GM12872 (cell line): ENCODE results near the gene C10orf71.

ENCODE experiments used
- TF ChIP-seq, protein P1 (sequence below): IDR thresholded peaks from 3 replicates; pipeline ENCODE4 v1.5.1; 2011; ENCODE audit warnings: low read depth, mild to moderate bottlenecking, low read length, moderate library complexity; ENCODE audit not compliant: insufficient read depth

Gene C10orf71

DNA sequence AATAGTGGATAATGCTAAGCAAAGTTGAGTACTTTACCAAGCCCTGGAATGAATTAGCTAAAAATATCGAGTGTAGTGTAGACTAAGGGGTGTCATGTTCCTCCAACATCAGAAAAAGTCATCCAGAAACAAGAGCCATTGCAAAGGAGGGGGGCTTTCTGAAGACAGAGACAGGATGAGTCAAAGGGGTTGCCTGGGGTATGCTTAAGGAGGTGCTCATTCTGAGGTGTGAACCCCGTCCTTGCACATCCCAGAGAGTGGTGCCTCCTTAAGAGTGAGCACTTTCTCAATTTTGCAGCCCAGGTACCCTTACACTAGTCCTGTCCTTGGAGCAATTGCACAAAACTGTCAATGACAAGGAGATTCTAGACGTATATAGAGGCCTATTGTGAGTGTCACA is 43.1 kb upstream of the C10orf71 start:
- TF ChIP-seq, protein P1, sequence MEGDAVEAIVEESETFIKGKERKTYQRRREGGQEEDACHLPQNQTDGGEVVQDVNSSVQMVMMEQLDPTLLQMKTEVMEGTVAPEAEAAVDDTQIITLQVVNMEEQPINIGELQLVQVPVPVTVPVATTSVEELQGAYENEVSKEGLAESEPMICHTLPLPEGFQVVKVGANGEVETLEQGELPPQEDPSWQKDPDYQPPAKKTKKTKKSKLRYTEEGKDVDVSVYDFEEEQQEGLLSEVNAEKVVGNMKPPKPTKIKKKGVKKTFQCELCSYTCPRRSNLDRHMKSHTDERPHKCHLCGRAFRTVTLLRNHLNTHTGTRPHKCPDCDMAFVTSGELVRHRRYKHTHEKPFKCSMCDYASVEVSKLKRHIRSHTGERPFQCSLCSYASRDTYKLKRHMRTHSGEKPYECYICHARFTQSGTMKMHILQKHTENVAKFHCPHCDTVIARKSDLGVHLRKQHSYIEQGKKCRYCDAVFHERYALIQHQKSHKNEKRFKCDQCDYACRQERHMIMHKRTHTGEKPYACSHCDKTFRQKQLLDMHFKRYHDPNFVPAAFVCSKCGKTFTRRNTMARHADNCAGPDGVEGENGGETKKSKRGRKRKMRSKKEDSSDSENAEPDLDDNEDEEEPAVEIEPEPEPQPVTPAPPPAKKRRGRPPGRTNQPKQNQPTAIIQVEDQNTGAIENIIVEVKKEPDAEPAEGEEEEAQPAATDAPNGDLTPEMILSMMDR: no peak

DNA sequence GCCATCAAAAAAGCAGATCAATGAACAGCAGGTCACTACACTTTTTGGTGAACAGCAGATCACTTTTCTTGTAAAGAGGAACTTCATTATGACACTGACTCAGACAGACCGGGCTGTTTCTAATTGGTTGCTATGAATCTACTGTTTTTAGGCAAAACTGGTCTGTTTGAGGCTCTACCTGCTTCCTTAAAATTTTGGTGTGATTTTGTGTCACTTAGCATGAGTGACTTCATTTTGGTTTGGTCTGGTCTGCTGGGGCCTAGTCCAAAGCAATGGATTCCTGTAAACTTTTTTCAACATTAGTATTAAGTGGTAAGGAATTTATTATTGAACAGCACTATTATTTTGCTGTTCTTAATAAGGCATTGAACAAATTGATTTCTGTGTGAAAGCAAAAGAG is 41.8 kb upstream of the C10orf71 start:
- TF ChIP-seq, protein P1: no peak

DNA sequence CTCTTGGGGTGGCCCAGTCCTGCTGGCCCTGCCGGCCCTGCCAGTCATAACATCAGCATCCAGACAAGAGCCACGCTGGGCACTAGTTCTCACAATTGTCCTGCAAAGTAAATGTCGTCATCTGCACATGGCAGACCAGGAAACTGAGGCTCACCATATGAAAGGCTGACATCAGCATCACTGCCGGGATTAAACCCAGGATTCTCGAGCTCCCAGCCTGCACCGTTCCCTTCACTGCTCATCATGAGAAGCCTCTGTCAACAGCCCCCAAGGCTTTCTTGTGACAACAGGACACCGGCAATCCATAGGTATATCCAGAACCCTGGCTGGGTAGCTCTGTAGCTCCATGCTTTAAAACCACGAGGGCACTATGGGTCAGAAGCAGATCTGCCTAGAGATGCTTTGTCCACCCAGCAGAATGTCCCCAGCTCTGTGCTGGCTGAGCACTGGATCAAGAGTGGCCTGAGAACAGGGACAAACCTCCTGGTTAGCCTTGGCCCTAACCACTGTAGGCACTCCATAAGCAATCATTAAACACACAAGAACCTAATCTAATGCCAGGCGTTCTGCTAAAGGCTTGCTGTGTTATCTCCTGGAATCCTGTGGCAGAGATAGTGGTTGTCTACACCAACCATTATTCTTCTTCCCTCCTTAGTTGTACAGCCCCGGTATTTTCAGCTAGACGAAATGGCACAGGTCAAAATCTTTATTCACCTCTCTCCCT is 41.2 kb upstream of the C10orf71 start:
- TF ChIP-seq, protein P1: no peak

DNA sequence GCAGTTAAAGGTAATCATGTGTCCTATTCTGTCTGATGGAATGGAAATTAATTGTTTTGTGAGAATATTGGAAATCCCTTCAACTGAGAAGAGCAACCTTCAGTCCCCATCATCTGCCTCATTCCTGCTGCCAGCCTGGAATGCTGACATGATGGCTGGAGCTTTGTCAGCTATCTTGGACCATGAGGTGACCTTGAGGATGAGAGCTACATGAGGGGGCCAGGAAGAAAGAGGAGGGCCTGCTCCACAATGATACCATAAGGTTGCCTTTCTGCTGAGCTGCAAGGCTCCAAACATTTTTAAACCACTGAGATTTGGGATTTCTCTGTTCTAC is 40.7 kb upstream of the C10orf71 start:
- TF ChIP-seq, protein P1: no peak

DNA sequence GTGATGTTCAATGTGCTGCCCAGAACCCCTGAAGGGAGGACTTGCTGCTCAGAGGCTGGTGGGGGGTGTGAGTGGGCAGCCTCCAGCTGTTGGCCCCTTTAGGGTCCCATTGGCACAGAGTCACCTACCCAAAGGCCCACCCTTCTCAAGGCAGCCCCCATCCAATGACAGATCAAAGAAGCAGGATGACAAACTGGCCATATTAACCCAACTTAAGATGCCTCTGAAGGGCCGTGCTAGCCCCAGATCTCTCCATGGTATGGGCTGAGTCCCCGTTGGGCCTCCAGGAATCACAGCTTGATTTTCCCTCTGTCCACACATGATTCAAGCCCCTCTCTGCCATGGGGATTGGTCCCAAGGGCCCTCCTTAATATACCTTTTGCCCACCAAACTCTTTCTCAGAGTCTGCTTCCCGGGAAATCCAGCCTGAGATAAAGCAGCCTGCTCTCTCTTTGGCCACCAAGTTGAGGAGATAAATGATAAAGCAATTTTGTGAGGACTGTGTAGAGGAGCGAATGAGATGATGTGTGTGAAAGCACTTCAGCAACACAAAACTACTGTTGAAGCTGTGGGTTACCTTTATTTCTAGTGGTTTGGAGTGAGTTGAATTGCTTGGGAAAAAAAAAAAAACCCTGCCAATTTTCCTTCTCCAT is 38.2 kb upstream of the C10orf71 start:
- TF ChIP-seq, protein P1: no peak

DNA sequence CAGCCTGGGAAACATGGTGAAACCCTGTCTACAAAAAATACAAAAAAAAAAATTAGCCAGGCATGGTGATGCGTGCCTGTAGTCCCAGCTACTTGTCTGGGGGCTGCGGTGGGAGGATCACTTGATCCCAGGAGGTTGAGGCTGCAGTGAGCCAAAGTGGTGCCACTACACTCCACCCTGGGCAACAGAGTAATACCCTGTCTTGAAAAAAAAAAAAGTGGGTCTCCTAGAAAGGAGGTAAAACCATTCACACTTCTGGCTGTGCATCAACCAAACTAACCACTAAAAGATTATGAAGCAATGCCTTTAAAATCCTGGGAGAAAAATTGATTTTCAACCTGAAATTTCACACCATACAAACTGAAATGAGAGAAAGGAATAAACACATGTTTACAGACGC is 35.4 kb upstream of the C10orf71 start:
- TF ChIP-seq, protein P1: no peak

DNA sequence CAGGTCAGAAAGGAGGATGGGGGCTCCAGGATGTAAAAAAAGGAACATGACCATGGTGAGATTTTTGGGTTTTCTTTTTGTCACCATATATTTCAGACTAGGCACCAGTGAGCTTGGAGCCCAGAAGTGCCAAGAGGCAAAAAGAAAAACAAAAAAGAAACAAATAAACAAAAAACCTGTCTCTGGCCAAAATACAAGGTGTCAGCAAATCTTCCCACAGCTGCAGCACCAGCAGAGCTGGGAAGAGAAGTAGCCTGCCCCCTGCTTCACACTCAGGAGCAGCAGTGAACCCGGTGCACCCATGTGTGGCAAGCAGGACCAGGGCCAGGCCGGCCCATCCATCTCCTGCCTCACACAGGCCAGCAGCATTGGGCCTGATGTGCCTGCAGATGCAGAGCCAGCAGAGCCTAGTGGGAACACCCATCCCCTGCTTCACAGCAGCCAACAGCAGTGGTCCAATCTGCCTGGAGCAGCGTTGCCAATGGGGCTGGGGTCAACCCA is 34.7 kb upstream of the C10orf71 start:
- TF ChIP-seq, protein P1: no peak
